SU-DHL-6 (cell line): ENCODE results near the gene NLRP1.

Experiments
- CTCF ChIP-seq: fragments of 200-600 bp; sonication (generic); IDR thresholded peaks from one replicate; pipeline ENCODE4 v1.5.1; 2017; ENCODE audit warnings: antibody characterized with exemption, mild to moderate bottlenecking, low read length, moderate library complexity; ENCODE audit not compliant: insufficient read depth, poor library complexity, severe bottlenecking
- EZH2phosphoT487 ChIP-seq: fragments of 200-600 bp; sonication (generic), shearing (Covaris generic); conservative IDR thresholded peaks from 2 replicates; pipeline ENCODE4 v1.6.1; 2018; ENCODE audit warnings: mild to moderate bottlenecking, antibody characterized with exemption, low read length, moderate library complexity, mixed read lengths

GRCh38 chr17:5581655-5582054 is 2.7 kb downstream of the NLRP1 start:
- TF ChIP-seq CTCF: no peak
- no peak for TF ChIP-seq EZH2phosphoT487
